ENCODE data around the gene MXRA7.
"Not testable (repeated sequence)": the region's sequence is repeated elsewhere in the genome, so short reads cannot be mapped to it uniquely, and the experiment has no call there.

The MXRA7 gene

GRCh38 chr17:76735006-76735405, 24.2 kb upstream of the MXRA7 start:
- DNase-seq: no peak

- no peak for DNase-seq
These were observed 23.5 kb upstream of the MXRA7 start for GRCh38 chr17:76734080-76734840.

GRCh38 chr17:76733618-76733957, 22.8 kb upstream of the MXRA7 start:
- DNase-seq: no peak

- no peak for DNase-seq
These were observed 22.2 kb upstream of the MXRA7 start for GRCh38 chr17:76732734-76733617.

GRCh38 chr17:76731800-76732733, 21.3 kb upstream of the MXRA7 start:
- not testable (repeated sequence) for DNase-seq

- DNase-seq: no peak
These were observed 17.1 kb upstream of the MXRA7 start for GRCh38 chr17:76727745-76728456.

GRCh38 chr17:76726776-76727718, 16.3 kb upstream of the MXRA7 start, which contains the start of gene METTL23:
METTL23 (plus strand) TSS chr17:76726839; CDS start chr17:76729711, 2,872 bp downstream.
- DNase-seq: peak; percentile 94

GRCh38 chr17:76726231-76726775, 15.5 kb upstream of the MXRA7 start, which contains the start of gene JMJD6:
JMJD6 (minus strand) TSS chr17:76726606; CDS start chr17:76726475, 131 bp downstream.
- DNase-seq: no peak

GRCh38 chr17:76725580-76726230, 14.9 kb upstream of the MXRA7 start:
- DNase-seq: peak; percentile 87

GRCh38 chr17:76723812-76724211, 13.0 kb upstream of the MXRA7 start:
- DNase-seq: no peak

GRCh38 chr17:76722977-76723376, 12.2 kb upstream of the MXRA7 start:
- DNase-seq: not testable (repeated sequence)

GRCh38 chr17:76722279-76722678, 11.5 kb upstream of the MXRA7 start:
- DNase-seq: no peak

GRCh38 chr17:76721463-76721862, 10.7 kb upstream of the MXRA7 start:
- DNase-seq: no peak

- no peak for DNase-seq
These were observed 10.2 kb upstream of the MXRA7 start for GRCh38 chr17:76720941-76721340.

- no peak for DNase-seq
These were observed 9.4 kb upstream of the MXRA7 start for GRCh38 chr17:76720211-76720610.

GRCh38 chr17:76718516-76718915, 7.8 kb upstream of the MXRA7 start:
- DNase-seq: no peak

GRCh38 chr17:76716839-76717215, 6.1 kb upstream of the MXRA7 start:
- no peak for DNase-seq

- peak; percentile 74 for DNase-seq
These were observed 5.5 kb upstream of the MXRA7 start for GRCh38 chr17:76716146-76716838.

- DNase-seq: no peak
These were observed 4.7 kb upstream of the MXRA7 start for GRCh38 chr17:76715496-76715830.

All from activated CD8-positive, alpha-beta memory T cell treated with anti-CD3 and anti-CD28 coated beads, Interleukin-2, amount 50 U/mL, for 48 hours (primary cell).